Posterior cingulate gyrus (tissue), 11 donors: ENCODE measurements around the gene GFPT1.
"Not testable (repeated sequence)": the region's sequence is repeated elsewhere in the genome, so short reads cannot be mapped to it uniquely, and the experiment has no call there.

Experiments
- DNase-seq, 10 donors: peaks; one replicate each; pipeline versions ENCODE4 v3.0.0 to v3.0.0-alpha.2; 2020 to 2021; ENCODE audit warnings: mixed read lengths in 3 of 10
- intact Hi-C: fragments of 100-400 bp; cut with DNase I; formaldehyde crosslinking; loops from one replicate; pipeline ENCODE4 v1.15.1; 2023

GFPT1 gene

GRCh38 chr2:69386789-69387734 lies at the start of gene GFPT1:
Gene GFPT1 (minus strand): TSS chr2:69387227. CDS start chr2:69387071, 156 bp downstream.
- intact Hi-C loops, result loop anchor here (1.0 to 10.0 kb wide), 2 partner anchors 50 to 258 kb away; partner anchors contain the start of genes AAK1 and NFU1
- DNase-seq, result peak; percentile 84 to 99 (median 92)

DNA sequence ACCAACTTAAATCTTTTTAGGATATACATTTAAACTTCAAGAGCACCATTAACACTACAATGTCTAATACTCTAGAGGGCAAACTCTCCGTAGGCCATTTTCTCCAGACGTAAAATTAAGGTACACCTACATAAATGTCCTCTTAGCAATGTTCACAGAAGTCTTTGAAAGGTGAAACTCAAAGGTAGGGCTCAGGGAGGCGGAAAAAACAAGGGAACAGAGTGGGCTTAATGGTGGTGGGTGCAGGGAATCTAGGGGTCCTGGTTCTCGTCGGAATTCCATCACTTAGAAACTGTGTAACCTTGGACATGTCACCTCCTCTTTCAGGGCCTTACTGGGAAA lies 49.5 kb upstream of the GFPT1 start:
- no peak for DNase-seq
- intact Hi-C loops, result loop anchor here (2.0 to 10.0 kb wide), 2 partner anchors 108 to 208 kb away; no protein-coding TSS in a partner anchor

DNA sequence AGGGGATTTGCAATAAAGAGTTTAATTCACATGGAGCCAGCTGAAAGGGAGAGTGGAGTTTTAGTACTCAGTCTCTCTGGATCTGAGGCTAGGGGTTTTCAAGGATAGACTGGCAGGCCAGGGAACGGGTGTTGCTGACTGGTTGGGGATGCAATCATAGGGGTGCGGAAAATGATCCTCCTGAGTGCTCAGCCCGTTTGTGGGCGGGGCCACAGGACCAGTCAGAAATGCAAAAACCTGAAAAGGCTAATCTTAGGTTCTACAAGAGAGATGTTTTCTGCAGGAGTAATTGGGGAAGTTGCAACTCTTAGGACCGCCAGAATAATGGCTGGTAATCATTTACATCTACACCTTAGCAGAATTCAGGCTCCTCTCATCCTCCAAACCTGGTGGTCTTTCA lies 47.7 kb upstream of the GFPT1 start:
- DNase-seq, result no peak
- intact Hi-C loops, result loop anchor here (10.0 kb wide), 1 partner anchor 110 kb away; no protein-coding TSS in a partner anchor

DNA sequence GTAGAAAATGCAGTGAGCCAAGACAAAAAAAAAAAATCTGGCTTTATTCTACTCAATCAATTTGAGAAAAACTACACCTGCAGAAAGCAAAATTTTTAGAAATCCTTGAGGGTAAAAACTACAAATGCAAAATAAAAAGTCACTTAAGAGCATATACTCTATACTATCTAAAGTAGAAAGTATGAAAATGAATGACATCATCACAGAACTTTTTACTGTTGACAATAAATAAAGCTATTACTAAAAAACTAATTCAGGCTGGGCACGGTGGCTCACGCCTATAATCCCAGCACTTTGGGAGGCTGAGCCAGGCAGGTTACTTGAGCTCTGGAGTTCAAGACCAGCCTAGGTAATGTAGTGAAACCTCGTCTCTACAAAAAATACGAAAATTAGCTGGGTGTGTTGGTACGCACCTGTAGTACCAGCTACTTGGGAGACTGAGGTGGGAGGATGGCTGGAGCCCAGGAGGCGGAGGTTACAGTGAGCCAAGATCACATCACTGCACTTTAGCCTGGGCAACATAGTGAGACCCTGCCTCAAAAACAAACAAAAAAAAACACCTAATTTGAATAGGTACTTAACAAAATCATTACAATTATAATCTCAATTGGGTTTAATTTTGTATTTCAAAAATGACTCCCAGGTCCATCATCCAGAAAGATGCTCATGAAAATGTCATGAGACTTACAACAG lies 42.6 kb upstream of the GFPT1 start:
- no peak for DNase-seq
- intact Hi-C loops, result loop anchor here (10.0 kb wide), 1 partner anchor 115 kb away; no protein-coding TSS in a partner anchor

- DNase-seq, result no peak
- intact Hi-C loops, result no loop called here
Observed at GRCh38 chr2:69428981-69429380, 42.0 kb upstream of the GFPT1 start.

GRCh38 chr2:69424419-69424818 lies 37.4 kb upstream of the GFPT1 start:
- intact Hi-C loops, result no loop called here
- DNase-seq, result no peak

- no peak for DNase-seq
- intact Hi-C loops, result no loop called here
Observed at GRCh38 chr2:69422198-69422597, 35.2 kb upstream of the GFPT1 start.

DNA sequence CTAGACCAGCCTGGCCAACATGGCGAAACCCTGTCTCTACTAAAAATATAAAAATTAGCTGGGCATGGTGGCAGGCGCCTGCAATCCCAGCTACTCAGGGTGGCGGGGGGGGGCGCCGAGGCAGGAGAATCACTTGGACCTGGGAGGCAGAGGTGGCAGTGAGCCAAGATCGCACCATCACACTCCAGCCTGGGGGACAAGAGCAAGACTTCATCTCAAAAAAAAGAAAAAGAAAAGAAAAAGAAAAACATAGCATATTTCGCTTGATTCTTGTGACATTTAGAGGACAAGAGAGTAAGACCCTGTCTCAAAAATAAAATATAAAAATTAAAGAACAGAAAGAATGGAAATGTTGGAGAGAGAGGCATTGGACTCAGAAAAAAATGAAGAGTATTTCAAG lies 32.1 kb upstream of the GFPT1 start:
- intact Hi-C loops, DNase-seq: not testable (repeated sequence)

DNA sequence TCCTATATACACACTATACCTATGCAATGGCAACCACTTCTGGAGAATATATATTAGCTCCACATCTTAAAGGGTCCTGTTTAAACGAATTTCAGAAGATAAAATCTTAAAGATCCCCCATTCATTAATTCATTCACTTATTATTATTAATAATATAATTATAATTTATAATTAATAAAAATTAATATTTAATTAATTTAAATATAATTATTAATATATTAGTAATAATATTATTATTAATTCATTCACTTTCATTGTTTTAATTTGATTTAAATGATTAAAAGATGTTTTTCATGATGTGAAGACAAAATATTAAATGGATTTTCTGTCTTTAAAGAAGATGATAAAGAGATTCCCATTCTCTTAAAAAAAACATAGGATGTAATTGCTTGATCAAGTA lies 29.1 kb upstream of the GFPT1 start:
- no peak for DNase-seq
- intact Hi-C loops, result no loop called here

GRCh38 chr2:69411120-69411519 lies 24.1 kb upstream of the GFPT1 start:
- intact Hi-C loops, result no loop called here
- no peak for DNase-seq

DNA sequence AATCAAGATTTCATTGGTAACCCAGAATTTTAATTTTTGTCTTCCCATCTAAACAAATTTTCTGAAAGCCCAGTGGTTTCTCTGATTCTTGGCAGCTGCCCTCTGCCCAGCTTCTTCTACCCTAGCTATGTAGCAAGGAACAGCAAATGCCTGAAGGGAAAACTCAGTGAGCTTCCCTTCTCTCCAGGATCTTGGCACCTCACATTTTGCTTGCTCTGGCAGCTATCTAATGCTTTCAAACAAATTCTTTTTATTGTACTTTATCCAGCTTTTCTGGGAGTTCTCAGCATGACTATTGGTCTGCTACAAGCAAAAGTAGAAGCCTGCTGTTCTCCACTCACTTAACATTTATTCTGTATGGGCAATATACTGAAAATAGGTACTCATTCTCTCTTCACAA lies 18.3 kb upstream of the GFPT1 start:
- DNase-seq, result no peak
- intact Hi-C loops, result no loop called here

DNA sequence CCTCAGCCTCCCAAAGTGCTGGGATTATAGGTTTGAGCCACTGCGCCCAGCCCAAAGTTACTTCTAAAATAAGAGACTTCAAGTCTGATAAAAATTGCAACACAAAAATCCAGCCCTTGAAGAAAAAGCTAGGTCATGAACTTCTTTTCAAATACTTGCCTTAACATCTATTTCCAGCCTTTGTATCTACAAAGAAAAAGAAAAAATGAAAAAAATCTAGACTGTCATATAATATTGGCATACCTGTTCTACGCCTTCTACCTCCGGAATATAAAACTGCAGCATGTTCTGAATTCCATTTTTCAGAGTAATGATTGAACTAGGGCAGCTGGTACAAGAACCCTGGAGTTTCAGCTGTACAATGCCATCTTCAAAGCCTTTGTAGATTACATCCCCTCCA lies 13.1 kb upstream of the GFPT1 start:
- intact Hi-C loops, result no loop called here
- peak in 1 of 10 donors; percentile 47 for DNase-seq

- intact Hi-C loops, result no loop called here
- no peak for DNase-seq
Observed at GRCh38 chr2:69397234-69397633, 10.2 kb upstream of the GFPT1 start.

DNA sequence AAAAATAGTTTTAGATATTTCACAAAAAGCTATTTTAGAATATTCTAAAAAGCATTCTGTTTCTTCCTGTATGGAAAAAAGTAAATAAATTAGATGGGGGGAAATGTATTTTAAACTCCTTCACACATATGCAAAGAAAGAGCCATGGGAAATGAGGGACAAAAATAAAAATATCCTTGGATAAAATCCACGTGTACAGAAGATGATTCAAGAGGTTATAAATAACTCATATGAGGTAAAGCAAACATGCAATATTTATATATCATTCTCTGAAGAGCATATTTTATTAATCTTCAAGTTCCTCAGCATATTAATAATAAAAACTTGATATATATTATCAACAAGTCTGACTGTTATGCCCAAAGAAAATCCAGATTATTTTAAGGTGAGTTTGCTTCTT lies 8.8 kb upstream of the GFPT1 start:
- DNase-seq, result no peak
- intact Hi-C loops, result no loop called here

GRCh38 chr2:69393963-69394362 lies 6.9 kb upstream of the GFPT1 start:
- no peak for DNase-seq
- intact Hi-C loops, result no loop called here

DNA sequence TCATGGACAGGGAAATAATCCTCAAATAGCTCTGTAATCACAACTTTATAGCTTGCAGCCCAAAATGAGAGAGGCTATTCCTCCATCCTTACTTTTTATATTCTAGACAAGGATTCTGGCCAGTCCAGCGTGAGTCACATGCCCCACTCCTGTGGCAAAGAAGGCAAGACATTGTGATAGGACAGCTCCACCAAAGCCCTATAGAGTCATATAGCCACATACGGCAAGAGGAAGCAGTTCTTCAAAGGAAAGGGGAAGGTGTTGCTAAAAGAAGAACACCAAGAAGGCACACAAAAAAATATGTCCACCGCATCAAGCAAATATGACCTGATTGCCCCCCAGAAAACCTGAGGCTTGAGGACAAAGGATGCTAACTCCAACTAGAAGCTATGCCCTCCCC lies 3.4 kb upstream of the GFPT1 start:
- DNase-seq, result no peak
- intact Hi-C loops, result no loop called here

- DNase-seq, result no peak
- intact Hi-C loops, result no loop called here
Observed at GRCh38 chr2:69390001-69390400, 3.0 kb upstream of the GFPT1 start.

- intact Hi-C loops, result loop anchor here (10.0 kb wide), 1 partner anchor 256 kb away; the partner anchor contains the start of gene AAK1
- no peak for DNase-seq
Observed at GRCh38 chr2:69389271-69389670, 2.2 kb upstream of the GFPT1 start.

- intact Hi-C loops, result loop anchor here (10.0 kb wide), 1 partner anchor 257 kb away; the partner anchor contains the start of gene AAK1
- DNase-seq, result no peak
Observed at GRCh38 chr2:69387770-69388481, 899 bp upstream of the GFPT1 start.

DNA sequence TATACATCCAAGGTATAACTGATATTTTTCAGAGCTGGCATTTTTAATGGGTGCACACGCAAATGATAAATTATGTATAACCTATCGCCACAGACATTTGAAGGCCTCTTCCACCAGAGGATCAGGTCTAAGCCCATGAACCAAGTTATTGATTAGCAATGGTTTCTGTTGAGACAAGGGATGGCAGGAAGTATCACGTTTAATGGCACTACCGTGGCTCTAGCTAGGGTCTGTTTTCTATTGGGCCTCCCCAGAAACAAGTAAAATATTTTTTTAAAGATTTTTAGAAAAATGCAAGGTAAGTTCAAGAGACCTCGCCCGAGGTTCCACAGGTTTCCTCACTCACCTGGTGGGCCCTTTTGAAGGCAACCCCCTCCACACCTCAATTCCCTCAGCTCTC lies 667 bp downstream of the GFPT1 start:
- DNase-seq, result no peak
- intact Hi-C loops, result loop anchor here (1.0 to 10.0 kb wide), 2 partner anchors 51 to 258 kb away; partner anchors contain the start of genes AAK1 and NFU1
